WI38 (cell line): Measurements from ENCODE around the gene MTAP.

Source experiments
- H3K4me3 ChIP-seq: 2 replicates; pipeline ENCODE4 v1.5.1; 2011; ENCODE audit warnings: low read depth, mild to moderate bottlenecking, control low read depth, low read length
- TF ChIP-seq, protein P1 (sequence below): IDR thresholded peaks from 2 replicates; pipeline ENCODE4 v1.5.1; 2012; ENCODE audit warnings: low read depth, mild to moderate bottlenecking, control low read depth, low read length

The MTAP gene

DNA sequence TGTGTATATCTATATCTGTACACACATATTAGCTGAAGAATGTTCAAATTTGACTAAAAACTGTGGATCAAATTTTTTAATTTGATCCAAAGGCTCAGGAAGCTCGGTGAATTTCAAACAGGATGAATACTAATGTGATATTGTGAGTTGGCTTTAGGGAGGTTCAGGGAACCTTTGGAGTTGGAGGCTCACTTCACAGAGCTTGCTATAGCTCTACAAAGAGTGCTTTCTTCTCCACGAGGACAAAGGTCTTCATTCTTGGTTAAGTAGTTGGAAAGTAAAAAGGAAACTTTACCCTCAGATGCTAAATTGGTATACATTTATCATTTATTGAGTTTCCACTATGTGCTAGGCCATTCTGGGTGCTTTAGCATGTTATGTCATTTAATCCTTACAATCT, 36.3 kb upstream of the MTAP start:
- TF ChIP-seq, protein P1, sequence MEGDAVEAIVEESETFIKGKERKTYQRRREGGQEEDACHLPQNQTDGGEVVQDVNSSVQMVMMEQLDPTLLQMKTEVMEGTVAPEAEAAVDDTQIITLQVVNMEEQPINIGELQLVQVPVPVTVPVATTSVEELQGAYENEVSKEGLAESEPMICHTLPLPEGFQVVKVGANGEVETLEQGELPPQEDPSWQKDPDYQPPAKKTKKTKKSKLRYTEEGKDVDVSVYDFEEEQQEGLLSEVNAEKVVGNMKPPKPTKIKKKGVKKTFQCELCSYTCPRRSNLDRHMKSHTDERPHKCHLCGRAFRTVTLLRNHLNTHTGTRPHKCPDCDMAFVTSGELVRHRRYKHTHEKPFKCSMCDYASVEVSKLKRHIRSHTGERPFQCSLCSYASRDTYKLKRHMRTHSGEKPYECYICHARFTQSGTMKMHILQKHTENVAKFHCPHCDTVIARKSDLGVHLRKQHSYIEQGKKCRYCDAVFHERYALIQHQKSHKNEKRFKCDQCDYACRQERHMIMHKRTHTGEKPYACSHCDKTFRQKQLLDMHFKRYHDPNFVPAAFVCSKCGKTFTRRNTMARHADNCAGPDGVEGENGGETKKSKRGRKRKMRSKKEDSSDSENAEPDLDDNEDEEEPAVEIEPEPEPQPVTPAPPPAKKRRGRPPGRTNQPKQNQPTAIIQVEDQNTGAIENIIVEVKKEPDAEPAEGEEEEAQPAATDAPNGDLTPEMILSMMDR: no peak
- H3K4me3 ChIP-seq: no peak overlapping the region

DNA sequence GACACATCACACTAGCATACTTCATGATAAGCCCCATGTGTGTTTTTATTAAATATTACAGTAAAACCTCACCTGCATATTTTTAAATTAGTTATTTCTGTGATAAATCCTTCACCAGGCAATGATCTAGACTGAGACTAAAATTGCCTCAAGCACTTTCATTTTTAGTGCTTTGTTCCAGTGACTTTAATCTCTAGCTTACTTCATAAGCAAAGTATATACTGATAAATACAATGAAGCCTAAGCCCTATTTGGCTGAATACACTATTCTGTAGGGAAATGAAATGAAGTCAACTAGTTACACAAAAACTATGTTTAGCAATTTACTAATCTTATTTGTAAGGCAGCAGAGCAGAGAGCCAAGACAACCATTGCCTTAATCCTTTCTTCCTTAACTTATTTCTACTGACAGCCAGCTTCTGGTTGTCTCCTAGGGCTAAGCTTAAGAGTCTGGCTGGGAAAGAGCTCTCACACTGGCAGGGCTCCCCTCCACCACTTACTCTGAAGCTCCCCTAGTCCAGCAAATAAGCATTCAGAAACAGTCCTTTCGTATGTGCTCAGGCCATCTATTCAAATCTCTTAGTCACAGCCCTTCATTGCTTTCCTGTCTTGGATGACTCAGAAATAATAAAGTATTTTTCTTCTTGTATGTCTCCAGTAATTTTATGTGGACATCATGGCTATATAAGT, 31.4 kb upstream of the MTAP start:
- no peak overlapping the region for H3K4me3 ChIP-seq

GRCh38 chr9:21777701-21778100, 24.7 kb upstream of the MTAP start:
- TF ChIP-seq, protein P1: no peak
- 0 out of 2 replicates have a peak overlapping the region, but pooled peaks have one; percentile 5 for H3K4me3 ChIP-seq

More for the DNA sequence above, 31.4 kb upstream of the MTAP start:
- TF ChIP-seq, protein P1: no peak

DNA sequence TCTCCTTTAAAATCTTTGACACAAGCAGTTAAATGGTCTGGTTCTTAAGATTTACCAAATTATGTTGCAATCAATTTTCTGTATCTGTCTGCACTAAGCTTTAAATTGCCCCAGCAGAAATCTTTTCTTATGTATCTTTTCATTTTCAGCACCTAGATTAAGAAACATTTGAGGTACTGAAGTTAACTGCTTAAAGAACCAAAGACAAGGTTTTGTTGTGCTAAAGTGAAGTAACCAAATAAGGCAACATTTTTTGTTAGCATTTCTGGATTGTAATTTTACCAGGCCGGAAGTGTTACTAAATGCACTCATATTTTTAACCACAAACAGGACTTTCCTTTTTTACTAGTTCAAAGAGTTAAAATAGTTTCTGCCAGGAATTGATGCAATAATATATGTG, 24.1 kb upstream of the MTAP start:
- TF ChIP-seq, protein P1: no peak
- H3K4me3 ChIP-seq: 0 out of 2 replicates have a peak overlapping the region, but pooled peaks have one; percentile 5

DNA sequence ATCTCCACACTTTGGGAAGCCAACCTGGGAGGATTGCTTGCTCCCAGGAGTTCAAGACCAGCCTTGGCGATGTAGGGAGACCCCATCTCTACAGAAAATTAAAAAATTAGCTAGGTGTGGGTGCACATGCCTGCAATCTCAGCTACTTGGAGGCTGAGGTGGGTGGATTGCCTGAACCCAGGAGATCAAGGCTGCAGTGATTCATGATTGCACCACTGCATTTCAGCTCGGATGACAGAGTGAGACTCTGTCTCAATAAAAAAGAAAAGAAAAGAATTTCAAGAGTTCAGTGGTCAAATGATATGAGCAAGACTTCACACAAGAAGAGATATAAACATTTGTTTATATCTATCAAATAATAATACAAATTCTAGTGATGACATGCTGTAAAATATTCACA, 23.0 kb upstream of the MTAP start:
- no peak overlapping the region for H3K4me3 ChIP-seq
- TF ChIP-seq, protein P1: no peak

- H3K4me3 ChIP-seq: no peak overlapping the region
- TF ChIP-seq, protein P1: no peak
Observed at GRCh38 chr9:21781656-21782055, 20.8 kb upstream of the MTAP start.

DNA sequence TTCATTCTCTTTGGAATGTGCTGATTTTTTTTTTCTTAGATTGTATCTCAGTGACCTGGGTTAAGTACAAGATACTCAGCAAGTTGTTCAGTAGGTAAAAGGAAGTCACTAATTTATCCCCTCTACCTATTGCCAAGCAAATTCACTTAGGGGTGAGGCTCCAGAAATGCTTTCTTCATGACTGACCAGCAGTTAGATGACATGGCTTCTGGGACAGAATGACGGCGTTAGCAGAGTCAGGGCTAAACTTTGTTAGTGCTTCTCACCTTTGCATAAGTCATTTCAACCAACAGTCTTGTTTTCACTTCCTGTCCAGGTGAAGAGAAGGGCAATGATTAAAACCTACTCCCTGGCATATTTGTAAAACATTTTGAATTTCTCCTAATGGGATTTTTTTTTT, 20.2 kb upstream of the MTAP start:
- H3K4me3 ChIP-seq: no peak overlapping the region
- TF ChIP-seq, protein P1: no peak
